ENCODE measurements around the gene HADH.

GRCh38 chr4:107978716-107979451, 10.8 kb upstream of the HADH start:
- TF ChIP-seq YY1 (IDR thresholded peaks at IDR 0.05; ENCODE audit: insufficient read depth, insufficient read length) (no peak), ZNF274 (IDR thresholded peaks at IDR 0.05; ENCODE audit: low read depth, low read length) (no peak), SUZ12 (IDR thresholded peaks at IDR 0.05; ENCODE audit: extremely low read depth, insufficient read depth, insufficient read length) (no peak)
